Iris pigment epithelial cell (primary cell): ENCODE data around the gene CLK2.
A peak's percentile ranks its signal among the peaks of the same experiment; 100 is the strongest.
"Not testable (repeated sequence)": the region's sequence is repeated elsewhere in the genome, so short reads cannot be mapped to it uniquely, and the experiment has no call there.

Experiments
- DNase-seq: peaks from one replicate; pipeline ENCODE4 v3.0.0-alpha.2; 2011; ENCODE audit warnings: low read depth

Gene CLK2

GRCh38 chr1:155296661-155297060, 23.4 kb upstream of the CLK2 start:
- DNase-seq, result no peak

- DNase-seq, result no peak
Observed at GRCh38 chr1:155295942-155296267, 22.6 kb upstream of the CLK2 start.

- no peak for DNase-seq
Observed at GRCh38 chr1:155295183-155295941, 22.1 kb upstream of the CLK2 start.

- DNase-seq, result no peak
Observed at GRCh38 chr1:155294520-155295182, 21.3 kb upstream of the CLK2 start.

GRCh38 chr1:155293086-155293749, 19.9 kb upstream of the CLK2 start:
- no peak for DNase-seq

- not testable (repeated sequence) for DNase-seq
Observed at GRCh38 chr1:155291006-155291405, 17.7 kb upstream of the CLK2 start.

GRCh38 chr1:155287987-155288543, 14.8 kb upstream of the CLK2 start:
- DNase-seq, result no peak

GRCh38 chr1:155286544-155286943, 13.2 kb upstream of the CLK2 start:
- no peak for DNase-seq

GRCh38 chr1:155285631-155286044, 12.3 kb upstream of the CLK2 start:
- no peak for DNase-seq

GRCh38 chr1:155285063-155285462, 11.8 kb upstream of the CLK2 start:
- no peak for DNase-seq

- no peak for DNase-seq
Observed at GRCh38 chr1:155284476-155284875, 11.2 kb upstream of the CLK2 start.

GRCh38 chr1:155282488-155283091, 9.3 kb upstream of the CLK2 start:
- DNase-seq, result no peak

- no peak for DNase-seq
Observed at GRCh38 chr1:155279268-155279667, 6.0 kb upstream of the CLK2 start.

GRCh38 chr1:155278689-155279160, 5.4 kb upstream of the CLK2 start:
- no peak for DNase-seq

- peak; percentile 28 for DNase-seq
Observed at GRCh38 chr1:155277902-155278688, 4.8 kb upstream of the CLK2 start.

GRCh38 chr1:155277070-155277901, 4.0 kb upstream of the CLK2 start, which contains the start of gene HCN3:
Gene HCN3 (plus strand): TSS chr1:155277463. CDS start chr1:155277591, 128 bp downstream.
- DNase-seq, result peak; percentile 92

- peak; percentile 81 for DNase-seq
Observed at GRCh38 chr1:155272466-155273342, 600 bp downstream of the CLK2 start.

GRCh38 chr1:155269381-155269780, 3.9 kb downstream of the CLK2 start:
- DNase-seq, result no peak

GRCh38 chr1:155268630-155269029, 4.7 kb downstream of the CLK2 start:
- DNase-seq, result no peak
